Activated naive CD4-positive, alpha-beta T cell treated with anti-CD3 and anti-CD28 coated beads, Interleukin-2, amount 10 ng/mL, durations not matched to agents 5 hours and 36 hours (primary cell): ENCODE measurements around the gene CCDC160. TPM values are rescaled to one million over a fixed set of nuclear protein-coding genes. Genes with fewer than 3 reads are reported as not detected.

Experiments used
- total RNA-seq, 2 experiments: library from RNA; stranded (reverse); gene quantifications; one replicate each; pipeline ENCODE4 v1.2.3, GENCODE V29; 2021

The CCDC160 gene
- not detected for total RNA-seq

GRCh38 chrX:134236626-134237614 is at the start of gene CCDC160:
TSS of gene CCDC160 (plus strand) at chrX:134237182. CDS start at chrX:134244801, 7,619 bp downstream.

Other genes with a start within 250 kb of the CCDC160 start
- 10 to 100 TPM; 31.0 to 32.1 TPM for gene PHF6, start 136.1 kb downstream of the CCDC160 start, total RNA-seq
- 10 to 100 TPM; 56.4 to 62.0 TPM for gene HPRT1, start 223.0 kb downstream of the CCDC160 start, total RNA-seq